KMS-11 (cell line): Measurements from ENCODE around the gene TMEM138.

Experiments used
- H2AFZ ChIP-seq: fragments of 200-600 bp; sonication (generic); 2 replicates; pipeline ENCODE4 v1.6.1; 2016; ENCODE audit warnings: antibody characterized with exemption, mixed run types, low read depth
- H3K27ac ChIP-seq: fragments of 200-600 bp; sonication (generic); 2 replicates; pipeline ENCODE4 v1.6.1; 2016; ENCODE audit warnings: mild to moderate bottlenecking, mixed run types
- H3K27me3 ChIP-seq: fragments of 200-600 bp; sonication (generic); 2 replicates; pipeline ENCODE4 v1.6.1; 2017; ENCODE audit warnings: mild to moderate bottlenecking, low read depth, mixed run types, moderate library complexity; ENCODE audit not compliant: insufficient read depth
- H3K36me3 ChIP-seq: fragments of 200-600 bp; sonication (generic); 2 replicates; pipeline ENCODE4 v1.6.1; 2017; ENCODE audit warnings: mild to moderate bottlenecking, mixed run types; ENCODE audit not compliant: insufficient read depth
- H3K4me1 ChIP-seq: fragments of 200-600 bp; sonication (generic); 2 replicates; pipeline ENCODE4 v1.6.1; 2016; ENCODE audit warnings: mild to moderate bottlenecking, low read depth, mixed run types; ENCODE audit not compliant: poor library complexity, severe bottlenecking
- H3K4me2 ChIP-seq: fragments of 200-600 bp; sonication (generic); 2 replicates; pipeline ENCODE4 v1.7.0; 2016; ENCODE audit warnings: mild to moderate bottlenecking, mixed run types
- H3K4me3 ChIP-seq: fragments of 200-600 bp; sonication (generic); IDR thresholded peaks from 2 replicates; pipeline ENCODE4 v1.6.1; 2017; ENCODE audit warnings: low read depth, low read length, mixed read lengths; ENCODE audit not compliant: insufficient read depth
- H3K79me2 ChIP-seq: fragments of 200-600 bp; sonication (generic); 2 replicates; pipeline ENCODE4 v1.6.1; 2016; ENCODE audit warnings: low read depth, mixed run types; ENCODE audit not compliant: insufficient read depth
- H3K9ac ChIP-seq: fragments of 200-600 bp; sonication (generic); 2 replicates; pipeline ENCODE4 v1.6.1; 2016; ENCODE audit warnings: mild to moderate bottlenecking, mixed run types
- H4K20me1 ChIP-seq: fragments of 200-600 bp; sonication (generic); 2 replicates; pipeline ENCODE4 v1.6.1; 2016; ENCODE audit warnings: mild to moderate bottlenecking, mixed run types; ENCODE audit not compliant: insufficient read depth
- TF ChIP-seq, protein P1 (sequence below): fragments of 200-600 bp; sonication (generic); conservative IDR thresholded peaks from 2 replicates; pipeline ENCODE4 v1.6.1; 2017; ENCODE audit warnings: low read depth, mild to moderate bottlenecking, antibody characterized with exemption, low read length, moderate library complexity, mixed read lengths

TMEM138 gene

DNA sequence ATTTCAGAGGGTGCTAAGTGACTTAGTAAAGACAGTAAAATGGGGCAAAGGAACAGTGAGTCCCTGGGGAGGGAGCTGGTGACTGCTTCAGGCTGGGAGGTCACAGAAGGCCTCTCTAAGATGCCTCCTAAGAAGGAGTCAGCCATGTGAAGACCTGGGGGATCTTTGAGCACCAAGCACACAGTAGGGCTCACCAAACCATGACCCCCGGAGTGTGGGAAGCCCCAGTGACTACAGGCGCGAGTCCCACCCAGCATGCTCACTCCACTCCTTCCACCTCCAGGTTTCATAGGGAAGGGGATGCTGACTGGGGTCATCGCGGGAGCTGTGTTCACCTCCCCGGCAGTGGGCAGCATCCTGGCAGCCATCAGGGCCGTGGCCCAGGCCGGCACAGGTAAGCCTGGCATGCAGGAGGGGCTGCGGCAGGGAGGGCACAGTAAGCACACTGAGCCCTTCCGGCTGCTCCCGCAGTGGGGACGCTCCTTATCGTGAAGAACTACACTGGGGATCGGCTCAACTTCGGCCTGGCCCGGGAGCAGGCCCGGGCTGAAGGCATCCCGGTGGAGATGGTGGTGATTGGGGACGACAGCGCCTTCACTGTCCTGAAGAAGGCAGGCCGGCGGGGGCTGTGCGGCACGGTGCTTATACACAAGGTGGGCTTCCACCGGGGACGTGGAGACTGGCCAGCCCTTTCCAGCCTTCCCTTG lies 23.2 kb upstream of the TMEM138 start:
- H4K20me1 ChIP-seq, result no peaks in the 10 kb centered on the region
- no peak overlapping the region for H3K4me3 ChIP-seq
- 0 out of 2 replicates have a peak, but pooled peaks cover 2% of the 10 kb centered on the region for H3K79me2 ChIP-seq
- no peak overlapping the region for H3K9ac ChIP-seq
- no peaks in the 10 kb centered on the region for H3K36me3 ChIP-seq
- no peak overlapping the region for H2AFZ ChIP-seq
- H3K27ac ChIP-seq, result no peak overlapping the region
- TF ChIP-seq, protein P1, sequence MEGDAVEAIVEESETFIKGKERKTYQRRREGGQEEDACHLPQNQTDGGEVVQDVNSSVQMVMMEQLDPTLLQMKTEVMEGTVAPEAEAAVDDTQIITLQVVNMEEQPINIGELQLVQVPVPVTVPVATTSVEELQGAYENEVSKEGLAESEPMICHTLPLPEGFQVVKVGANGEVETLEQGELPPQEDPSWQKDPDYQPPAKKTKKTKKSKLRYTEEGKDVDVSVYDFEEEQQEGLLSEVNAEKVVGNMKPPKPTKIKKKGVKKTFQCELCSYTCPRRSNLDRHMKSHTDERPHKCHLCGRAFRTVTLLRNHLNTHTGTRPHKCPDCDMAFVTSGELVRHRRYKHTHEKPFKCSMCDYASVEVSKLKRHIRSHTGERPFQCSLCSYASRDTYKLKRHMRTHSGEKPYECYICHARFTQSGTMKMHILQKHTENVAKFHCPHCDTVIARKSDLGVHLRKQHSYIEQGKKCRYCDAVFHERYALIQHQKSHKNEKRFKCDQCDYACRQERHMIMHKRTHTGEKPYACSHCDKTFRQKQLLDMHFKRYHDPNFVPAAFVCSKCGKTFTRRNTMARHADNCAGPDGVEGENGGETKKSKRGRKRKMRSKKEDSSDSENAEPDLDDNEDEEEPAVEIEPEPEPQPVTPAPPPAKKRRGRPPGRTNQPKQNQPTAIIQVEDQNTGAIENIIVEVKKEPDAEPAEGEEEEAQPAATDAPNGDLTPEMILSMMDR, result no peak
- no peak overlapping the region for H3K4me2 ChIP-seq
- H3K4me1 ChIP-seq, result peaks cover 31% of the 10 kb centered on the region
- H3K27me3 ChIP-seq, result no peaks in the 10 kb centered on the region

DNA sequence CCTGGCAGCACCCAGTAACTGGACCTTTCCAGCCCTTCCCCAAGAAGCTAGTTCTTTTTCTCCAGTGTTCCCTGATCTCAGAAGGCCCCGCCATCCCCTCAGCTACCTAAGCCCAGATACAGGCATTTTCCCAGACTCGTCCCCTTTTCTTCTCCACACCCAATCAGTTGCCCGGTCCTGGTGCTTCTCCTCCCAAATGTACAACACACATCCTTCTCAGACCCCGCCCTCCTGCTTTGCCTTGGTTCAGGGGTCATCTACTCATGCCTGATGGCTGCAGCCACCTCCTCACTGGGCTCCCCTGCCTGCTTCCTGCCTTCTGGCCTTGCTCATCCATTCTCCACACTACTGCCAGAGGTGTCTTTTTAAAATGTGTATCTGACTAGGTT lies 22.7 kb upstream of the TMEM138 start:
- H3K27ac ChIP-seq, result no peak overlapping the region
- no peaks in the 10 kb centered on the region for H3K36me3 ChIP-seq
- no peaks in the 10 kb centered on the region for H3K79me2 ChIP-seq
- TF ChIP-seq, protein P1, result no peak
- H4K20me1 ChIP-seq, result no peaks in the 10 kb centered on the region
- no peak overlapping the region for H3K4me3 ChIP-seq
- H3K27me3 ChIP-seq, result no peaks in the 10 kb centered on the region
- no peak overlapping the region for H2AFZ ChIP-seq
- peaks cover 27% of the 10 kb centered on the region for H3K4me1 ChIP-seq
- H3K9ac ChIP-seq, result no peak overlapping the region
- H3K4me2 ChIP-seq, result no peak overlapping the region

DNA sequence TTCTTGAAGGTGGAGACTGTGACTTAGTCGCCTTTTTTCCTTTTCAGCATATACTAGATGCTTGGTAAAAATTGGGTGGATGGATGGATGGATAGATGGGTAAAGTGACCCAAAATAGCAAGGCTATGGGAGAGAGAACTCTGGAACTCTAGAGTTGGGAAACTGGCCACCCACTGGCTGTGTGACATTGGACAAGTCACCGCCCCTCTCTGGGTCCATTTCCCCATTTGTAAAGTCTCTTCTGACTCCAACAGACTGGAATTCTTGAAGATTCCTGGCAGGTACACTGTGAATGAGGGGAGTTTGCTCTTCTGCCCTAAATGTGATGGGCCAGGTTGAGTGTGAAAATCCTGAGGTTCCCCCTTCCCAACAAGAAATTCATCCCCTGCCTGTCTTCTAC lies 21.2 kb upstream of the TMEM138 start:
- Histone ChIP-seq H3K4me1 (peaks cover 13% of the 10 kb centered on the region), H3K27ac (no peak overlapping the region), H3K27me3 (no peaks in the 10 kb centered on the region), H2AFZ (no peak overlapping the region), H3K79me2 (no peaks in the 10 kb centered on the region), H3K4me2 (no peak overlapping the region), H3K9ac (no peak overlapping the region), H3K36me3 (no peaks in the 10 kb centered on the region), H3K4me3 (no peak overlapping the region), H4K20me1 (no peaks in the 10 kb centered on the region)
- TF ChIP-seq, protein P1, result no peak

DNA sequence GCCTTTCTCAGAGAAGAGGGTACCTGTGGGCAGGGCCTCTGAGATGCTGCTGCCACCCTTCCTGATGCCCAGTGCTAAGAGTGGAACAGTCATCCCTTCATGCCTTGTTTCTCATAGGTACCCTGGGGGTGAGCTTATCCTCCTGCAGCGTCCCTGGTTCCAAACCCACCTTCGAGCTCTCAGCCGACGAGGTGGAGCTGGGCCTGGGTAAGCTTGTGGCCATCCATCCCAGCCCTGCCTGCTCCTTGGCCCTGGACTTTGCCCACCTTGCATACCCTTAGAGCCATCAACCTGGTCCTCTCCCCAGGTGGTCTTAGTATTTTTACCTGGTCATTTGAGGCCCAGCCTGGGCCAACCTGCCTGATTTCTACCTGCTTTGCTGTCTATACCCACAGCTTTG lies 20.5 kb upstream of the TMEM138 start:
- TF ChIP-seq, protein P1, result no peak
- no peak overlapping the region for H3K4me2 ChIP-seq
- H3K4me3 ChIP-seq, result no peak overlapping the region

More for the DNA sequence above, 20.5 kb upstream of the TMEM138 start:
- Histone ChIP-seq H3K9ac (no peak overlapping the region), H3K79me2 (no peaks in the 10 kb centered on the region), H3K27ac (no peak overlapping the region), H4K20me1 (no peaks in the 10 kb centered on the region), H3K36me3 (no peaks in the 10 kb centered on the region), H2AFZ (no peak overlapping the region), H3K4me1 (peaks cover 5% of the 10 kb centered on the region), H3K27me3 (no peaks in the 10 kb centered on the region)
